ENCODE measurements around the gene ZNF710. TPM values are rescaled to one million over a fixed set of nuclear protein-coding genes. Genes with fewer than 3 reads are reported as not detected.

The ZNF710 gene
- total and polyA plus RNA-seq, 9 donors = 6.1 to 23.5 (median 13.1) TPM

- peaks cover 9% of the 10 kb centered on the region for H3K4me1 ChIP-seq (ENCODE audit: control insufficient read depth, insufficient read depth, low read length)
- H3K9me3 ChIP-seq (replicated peaks; ENCODE audit: control insufficient read depth, low read depth, low read length) = peaks cover 12% of the 10 kb centered on the region
- H3K27ac ChIP-seq (ENCODE audit: low read length) = no peak overlapping the region
- no peaks in the 10 kb centered on the region for H3K27me3 ChIP-seq (ENCODE audit: control insufficient read depth, insufficient read depth, low read length)
- no peaks in the 10 kb centered on the region for H3K36me3 ChIP-seq (ENCODE audit: control insufficient read depth, insufficient read depth, low read length)
- no peak overlapping the region for H3K4me3 ChIP-seq (ENCODE audit: low read length)
- 95% methylated on average over 3 of the region's 6 CpGs for WGBS (ENCODE audit: insufficient coverage)
- no peak for DNase-seq
These were observed 14.2 kb downstream of the ZNF710 start for GRCh38 chr15:90015294-90015693.

GRCh38 chr15:90015749-90016148 is 14.6 kb downstream of the ZNF710 start:
- no peak overlapping the region for H3K27ac ChIP-seq (ENCODE audit: low read length)

GRCh38 chr15:90016721-90017120 is 15.6 kb downstream of the ZNF710 start:
- Histone ChIP-seq H3K9me3 (replicated peaks; ENCODE audit: control insufficient read depth, low read depth, low read length) (peaks cover 5% of the 10 kb centered on the region), H3K36me3 (ENCODE audit: control insufficient read depth, insufficient read depth, low read length) (no peaks in the 10 kb centered on the region), H3K4me3 (ENCODE audit: low read length) (no peak overlapping the region), H3K27ac (ENCODE audit: low read length) (no peak overlapping the region), H3K27me3 (ENCODE audit: control insufficient read depth, insufficient read depth, low read length) (no peaks in the 10 kb centered on the region), H3K4me1 (ENCODE audit: control insufficient read depth, insufficient read depth, low read length) (peaks cover 12% of the 10 kb centered on the region)
- WGBS (ENCODE audit: insufficient coverage) = 51% methylated on average over 4 of the region's 4 CpGs
- DNase-seq = no peak

More at GRCh38 chr15:90015749-90016148, 14.6 kb downstream of the ZNF710 start:
- Histone ChIP-seq H3K27me3 (ENCODE audit: control insufficient read depth, insufficient read depth, low read length) (no peaks in the 10 kb centered on the region), H3K36me3 (ENCODE audit: control insufficient read depth, insufficient read depth, low read length) (no peaks in the 10 kb centered on the region), H3K4me1 (ENCODE audit: control insufficient read depth, insufficient read depth, low read length) (peaks cover 12% of the 10 kb centered on the region), H3K9me3 (replicated peaks; ENCODE audit: control insufficient read depth, low read depth, low read length) (peaks cover 12% of the 10 kb centered on the region), H3K4me3 (ENCODE audit: low read length) (no peak overlapping the region)
- no CpG with 5 or more reads among the region's 8 CpGs for WGBS (ENCODE audit: insufficient coverage)
- DNase-seq = no peak

- peaks cover 12% of the 10 kb centered on the region for H3K4me1 ChIP-seq (ENCODE audit: control insufficient read depth, insufficient read depth, low read length)
- H3K9me3 ChIP-seq (replicated peaks; ENCODE audit: control insufficient read depth, low read depth, low read length) = no peaks in the 10 kb centered on the region
- H3K27me3 ChIP-seq (ENCODE audit: control insufficient read depth, insufficient read depth, low read length) = no peaks in the 10 kb centered on the region
- WGBS (ENCODE audit: insufficient coverage) = 88% methylated on average over 15 of the region's 17 CpGs
- no peak for DNase-seq
- H3K27ac ChIP-seq (ENCODE audit: low read length) = peak overlapping the region; percentile 13
- H3K36me3 ChIP-seq (ENCODE audit: control insufficient read depth, insufficient read depth, low read length) = no peaks in the 10 kb centered on the region
- no peak overlapping the region for H3K4me3 ChIP-seq (ENCODE audit: low read length)
These were observed 17.2 kb downstream of the ZNF710 start for GRCh38 chr15:90018216-90018831.

GRCh38 chr15:90019611-90020010 is 18.5 kb downstream of the ZNF710 start:
- peak overlapping the region; percentile 45 for H3K27ac ChIP-seq (ENCODE audit: low read length)
- H3K9me3 ChIP-seq (replicated peaks; ENCODE audit: control insufficient read depth, low read depth, low read length) = no peaks in the 10 kb centered on the region
- no peak overlapping the region for H3K4me3 ChIP-seq (ENCODE audit: low read length)
- H3K4me1 ChIP-seq (ENCODE audit: control insufficient read depth, insufficient read depth, low read length) = peaks cover 12% of the 10 kb centered on the region
- DNase-seq = no peak
- H3K36me3 ChIP-seq (ENCODE audit: control insufficient read depth, insufficient read depth, low read length) = no peaks in the 10 kb centered on the region
- WGBS (ENCODE audit: insufficient coverage) = 73% methylated on average over 6 of the region's 8 CpGs
- no peaks in the 10 kb centered on the region for H3K27me3 ChIP-seq (ENCODE audit: control insufficient read depth, insufficient read depth, low read length)

- DNase-seq = peak; percentile 76
- H3K4me3 ChIP-seq (ENCODE audit: low read length) = no peak overlapping the region
- no peaks in the 10 kb centered on the region for H3K9me3 ChIP-seq (replicated peaks; ENCODE audit: control insufficient read depth, low read depth, low read length)
- H3K27me3 ChIP-seq (ENCODE audit: control insufficient read depth, insufficient read depth, low read length) = no peaks in the 10 kb centered on the region
- H3K36me3 ChIP-seq (ENCODE audit: control insufficient read depth, insufficient read depth, low read length) = no peaks in the 10 kb centered on the region
- WGBS (ENCODE audit: insufficient coverage) = 50% methylated on average over 10 of the region's 18 CpGs
- peak overlapping the region; percentile 45 for H3K27ac ChIP-seq (ENCODE audit: low read length)
- H3K4me1 ChIP-seq (ENCODE audit: control insufficient read depth, insufficient read depth, low read length) = peaks cover 12% of the 10 kb centered on the region
These were observed 19.1 kb downstream of the ZNF710 start for GRCh38 chr15:90020021-90020735.

GRCh38 chr15:90020936-90021507 is 19.9 kb downstream of the ZNF710 start:
- no peak overlapping the region for H3K27ac ChIP-seq (ENCODE audit: low read length)
- H3K36me3 ChIP-seq (ENCODE audit: control insufficient read depth, insufficient read depth, low read length) = no peaks in the 10 kb centered on the region
- no peaks in the 10 kb centered on the region for H3K27me3 ChIP-seq (ENCODE audit: control insufficient read depth, insufficient read depth, low read length)
- DNase-seq = no peak
- H3K4me3 ChIP-seq (ENCODE audit: low read length) = no peak overlapping the region
- no peaks in the 10 kb centered on the region for H3K9me3 ChIP-seq (replicated peaks; ENCODE audit: control insufficient read depth, low read depth, low read length)
- peaks cover 12% of the 10 kb centered on the region for H3K4me1 ChIP-seq (ENCODE audit: control insufficient read depth, insufficient read depth, low read length)
- WGBS (ENCODE audit: insufficient coverage) = 70% methylated on average over 5 of the region's 10 CpGs

- Histone ChIP-seq H3K27ac (ENCODE audit: low read length) (no peak overlapping the region), H3K36me3 (ENCODE audit: control insufficient read depth, insufficient read depth, low read length) (no peaks in the 10 kb centered on the region), H3K4me1 (ENCODE audit: control insufficient read depth, insufficient read depth, low read length) (peaks cover 12% of the 10 kb centered on the region), H3K9me3 (replicated peaks; ENCODE audit: control insufficient read depth, low read depth, low read length) (no peaks in the 10 kb centered on the region), H3K4me3 (ENCODE audit: low read length) (no peak overlapping the region), H3K27me3 (ENCODE audit: control insufficient read depth, insufficient read depth, low read length) (no peaks in the 10 kb centered on the region)
- 100% methylated on average over 1 of the region's 6 CpGs for WGBS (ENCODE audit: insufficient coverage)
- DNase-seq = no peak
These were observed 21.2 kb downstream of the ZNF710 start for GRCh38 chr15:90022345-90022744.

- no peak overlapping the region for H3K4me3 ChIP-seq (ENCODE audit: low read length)
- WGBS (ENCODE audit: insufficient coverage) = 83% methylated on average over 1 of the region's 6 CpGs
- H3K27ac ChIP-seq (ENCODE audit: low read length) = no peak overlapping the region
- no peaks in the 10 kb centered on the region for H3K27me3 ChIP-seq (ENCODE audit: control insufficient read depth, insufficient read depth, low read length)
- no peaks in the 10 kb centered on the region for H3K9me3 ChIP-seq (replicated peaks; ENCODE audit: control insufficient read depth, low read depth, low read length)
- H3K36me3 ChIP-seq (ENCODE audit: control insufficient read depth, insufficient read depth, low read length) = no peaks in the 10 kb centered on the region
- no peak for DNase-seq
- H3K4me1 ChIP-seq (ENCODE audit: control insufficient read depth, insufficient read depth, low read length) = peaks cover 12% of the 10 kb centered on the region
These were observed 22.0 kb downstream of the ZNF710 start for GRCh38 chr15:90022905-90023700.

- DNase-seq = no peak
- WGBS (ENCODE audit: insufficient coverage) = 80% methylated on average over 1 of the region's 4 CpGs
- H3K27ac ChIP-seq (ENCODE audit: low read length) = no peak overlapping the region
- H3K9me3 ChIP-seq (replicated peaks; ENCODE audit: control insufficient read depth, low read depth, low read length) = no peaks in the 10 kb centered on the region
- no peaks in the 10 kb centered on the region for H3K27me3 ChIP-seq (ENCODE audit: control insufficient read depth, insufficient read depth, low read length)
- peaks cover 12% of the 10 kb centered on the region for H3K4me1 ChIP-seq (ENCODE audit: control insufficient read depth, insufficient read depth, low read length)
- H3K4me3 ChIP-seq (ENCODE audit: low read length) = no peak overlapping the region
- H3K36me3 ChIP-seq (ENCODE audit: control insufficient read depth, insufficient read depth, low read length) = no peaks in the 10 kb centered on the region
These were observed 23.3 kb downstream of the ZNF710 start for GRCh38 chr15:90024406-90024805.

All from muscle of leg (tissue), 11 donors.